Measurements from ENCODE around the gene DNASE1L3.

DNASE1L3 gene

GRCh38 chr3:58242340-58242739, 31.6 kb upstream of the DNASE1L3 start:
- no peak overlapping the region for H3K4me3 ChIP-seq (ENCODE audit: low read depth, low read length)
- DNase-seq (ENCODE audit: low read depth, low spot score): no peak
- in situ Hi-C loops (cut with HindIII; ENCODE audit: low sequenced_read_pairs): no loop called here
- TF ChIP-seq CTCF (IDR thresholded peaks at IDR 0.05; ENCODE audit: low read depth, low read length): no peak

GRCh38 chr3:58241306-58242044, 30.7 kb upstream of the DNASE1L3 start:
- no peak for TF ChIP-seq CTCF (IDR thresholded peaks at IDR 0.05; ENCODE audit: low read depth, low read length)
- in situ Hi-C loops (cut with HindIII; ENCODE audit: low sequenced_read_pairs): no loop called here
- no peak overlapping the region for H3K4me3 ChIP-seq (ENCODE audit: low read depth, low read length)

GRCh38 chr3:58238830-58239229, 28.1 kb upstream of the DNASE1L3 start:
- TF ChIP-seq CTCF (IDR thresholded peaks at IDR 0.05; ENCODE audit: low read depth, low read length): no peak
- no peak overlapping the region for H3K4me3 ChIP-seq (ENCODE audit: low read depth, low read length)
- in situ Hi-C loops (cut with HindIII; ENCODE audit: low sequenced_read_pairs): no loop called here
- DNase-seq (ENCODE audit: low read depth, low spot score): no peak

More at GRCh38 chr3:58241306-58242044, 30.7 kb upstream of the DNASE1L3 start:
- no peak for DNase-seq (ENCODE audit: low read depth, low spot score)

GRCh38 chr3:58237941-58238681, 27.3 kb upstream of the DNASE1L3 start:
- no peak for TF ChIP-seq CTCF (IDR thresholded peaks at IDR 0.05; ENCODE audit: low read depth, low read length)
- DNase-seq (ENCODE audit: low read depth, low spot score): no peak
- H3K4me3 ChIP-seq (ENCODE audit: low read depth, low read length): peak overlapping the region; percentile 74
- in situ Hi-C loops (cut with HindIII; ENCODE audit: low sequenced_read_pairs): no loop called here

- TF ChIP-seq CTCF (IDR thresholded peaks at IDR 0.05; ENCODE audit: low read depth, low read length): peak; percentile 24
- in situ Hi-C loops (cut with HindIII; ENCODE audit: low sequenced_read_pairs): no loop called here
- peak; percentile 65 for DNase-seq (ENCODE audit: low read depth, low spot score)
- peak within 1 kb of the TSS; percentile 74 for H3K4me3 ChIP-seq (ENCODE audit: low read depth, low read length)
Observed at GRCh38 chr3:58237238-58237940, 26.6 kb upstream of the DNASE1L3 start, which contains the start of gene ABHD6. Gene ABHD6, plus strand, starts transcription at chr3:58237792. Its CDS starts 18,795 bp downstream, at chr3:58256587.

GRCh38 chr3:58236527-58237237, 25.9 kb upstream of the DNASE1L3 start:
- in situ Hi-C loops (cut with HindIII; ENCODE audit: low sequenced_read_pairs): no loop called here

More at GRCh38 chr3:58236527-58237237, 25.9 kb upstream of the DNASE1L3 start:
- H3K4me3 ChIP-seq (ENCODE audit: low read depth, low read length): peak overlapping the region; percentile 74
- no peak for DNase-seq (ENCODE audit: low read depth, low spot score)
- no peak for TF ChIP-seq CTCF (IDR thresholded peaks at IDR 0.05; ENCODE audit: low read depth, low read length)
